ENCODE results near the gene KAT7. TPM values are rescaled to one million over a fixed set of nuclear protein-coding genes. Genes with fewer than 3 reads are reported as not detected.

Gene KAT7
- total RNA-seq, 1 experiment from 2014 or later: 90.6 TPM

DNA sequence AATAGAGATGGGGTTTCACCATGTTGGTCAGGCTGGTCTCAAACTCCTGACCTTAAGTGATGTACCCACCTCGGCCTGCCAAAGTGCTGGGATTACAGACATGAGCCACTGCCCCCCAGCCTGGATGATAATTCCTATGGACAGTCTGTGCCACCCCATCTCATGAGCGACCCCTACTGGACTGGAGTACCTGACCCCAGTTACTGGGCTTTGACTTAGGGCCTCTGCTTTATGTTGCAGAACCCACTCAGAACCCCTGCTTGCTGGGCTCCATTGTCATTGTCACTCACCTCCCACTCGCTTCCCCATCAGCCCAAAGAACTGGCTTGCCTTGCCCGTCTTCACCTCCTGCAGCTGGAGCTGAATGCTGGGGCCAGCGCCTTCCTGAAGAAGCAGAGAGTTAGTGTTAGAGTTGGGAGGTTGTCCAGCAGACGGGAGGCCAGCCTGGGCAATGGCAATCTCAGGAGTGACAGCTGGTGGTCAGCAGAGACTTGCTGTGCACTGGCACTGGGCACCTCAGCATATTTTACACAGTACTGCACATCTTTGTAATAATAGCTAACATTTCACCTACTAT is 55.4 kb downstream of the KAT7 start:
- intact Hi-C loops (cut with micrococcal nuclease; ENCODE audit: unreplicated experiment): no loop called here
- no peaks in the 10 kb centered on the region for H3K27me3 Mint-ChIP-seq (ENCODE audit: unreplicated experiment)
- H3K36me3 Mint-ChIP-seq (ENCODE audit: insufficient read depth, unreplicated experiment): peaks cover 10% of the 10 kb centered on the region
- no peak overlapping the region for H3K27ac Mint-ChIP-seq (ENCODE audit: unreplicated experiment)
- no peak overlapping the region for H3K4me3 Mint-ChIP-seq (ENCODE audit: low read depth, unreplicated experiment)
- peak; percentile 74 for DNase-seq
- CTCF ChIA-PET: interaction anchor here (0.5 to 1.5 kb wide), 2 partner anchors 22 to 145 kb away, joined by 3 to 4 read pairs; no protein-coding TSS in a partner anchor
- TF ChIP-seq, protein P1, sequence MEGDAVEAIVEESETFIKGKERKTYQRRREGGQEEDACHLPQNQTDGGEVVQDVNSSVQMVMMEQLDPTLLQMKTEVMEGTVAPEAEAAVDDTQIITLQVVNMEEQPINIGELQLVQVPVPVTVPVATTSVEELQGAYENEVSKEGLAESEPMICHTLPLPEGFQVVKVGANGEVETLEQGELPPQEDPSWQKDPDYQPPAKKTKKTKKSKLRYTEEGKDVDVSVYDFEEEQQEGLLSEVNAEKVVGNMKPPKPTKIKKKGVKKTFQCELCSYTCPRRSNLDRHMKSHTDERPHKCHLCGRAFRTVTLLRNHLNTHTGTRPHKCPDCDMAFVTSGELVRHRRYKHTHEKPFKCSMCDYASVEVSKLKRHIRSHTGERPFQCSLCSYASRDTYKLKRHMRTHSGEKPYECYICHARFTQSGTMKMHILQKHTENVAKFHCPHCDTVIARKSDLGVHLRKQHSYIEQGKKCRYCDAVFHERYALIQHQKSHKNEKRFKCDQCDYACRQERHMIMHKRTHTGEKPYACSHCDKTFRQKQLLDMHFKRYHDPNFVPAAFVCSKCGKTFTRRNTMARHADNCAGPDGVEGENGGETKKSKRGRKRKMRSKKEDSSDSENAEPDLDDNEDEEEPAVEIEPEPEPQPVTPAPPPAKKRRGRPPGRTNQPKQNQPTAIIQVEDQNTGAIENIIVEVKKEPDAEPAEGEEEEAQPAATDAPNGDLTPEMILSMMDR (IDR thresholded peaks at IDR 0.05; ENCODE audit: unreplicated experiment): peak; percentile 86
- H3K4me1 Mint-ChIP-seq (ENCODE audit: low read depth, unreplicated experiment): no peaks in the 10 kb centered on the region
- no TSS peak for BruUV-seq (replicated peaks)
- H3K9me3 Mint-ChIP-seq (ENCODE audit: low read depth, unreplicated experiment): no peaks in the 10 kb centered on the region

DNA sequence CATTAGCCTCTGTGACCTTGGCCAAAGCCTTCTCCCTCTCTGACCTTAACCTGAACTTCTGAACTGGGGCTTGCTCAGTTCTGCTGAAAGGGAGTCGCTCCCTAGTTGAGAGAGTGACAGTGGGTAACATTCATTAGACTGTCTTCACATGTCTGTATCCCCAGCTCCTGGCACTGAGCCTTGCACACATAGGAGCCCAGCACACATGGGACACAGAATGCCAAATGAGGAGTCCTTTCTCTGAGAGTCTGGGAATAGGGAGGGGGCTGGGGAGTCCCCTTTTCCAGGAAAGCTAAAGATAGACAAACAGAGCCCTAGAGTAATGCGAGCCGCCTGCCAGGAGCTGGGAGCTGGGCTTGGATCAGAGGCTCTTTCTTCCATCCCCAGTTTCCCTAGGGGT is 56.8 kb downstream of the KAT7 start:
- CTCF ChIA-PET: no interaction called here
- no peak for DNase-seq
- no TSS peak for BruUV-seq (replicated peaks)

DNA sequence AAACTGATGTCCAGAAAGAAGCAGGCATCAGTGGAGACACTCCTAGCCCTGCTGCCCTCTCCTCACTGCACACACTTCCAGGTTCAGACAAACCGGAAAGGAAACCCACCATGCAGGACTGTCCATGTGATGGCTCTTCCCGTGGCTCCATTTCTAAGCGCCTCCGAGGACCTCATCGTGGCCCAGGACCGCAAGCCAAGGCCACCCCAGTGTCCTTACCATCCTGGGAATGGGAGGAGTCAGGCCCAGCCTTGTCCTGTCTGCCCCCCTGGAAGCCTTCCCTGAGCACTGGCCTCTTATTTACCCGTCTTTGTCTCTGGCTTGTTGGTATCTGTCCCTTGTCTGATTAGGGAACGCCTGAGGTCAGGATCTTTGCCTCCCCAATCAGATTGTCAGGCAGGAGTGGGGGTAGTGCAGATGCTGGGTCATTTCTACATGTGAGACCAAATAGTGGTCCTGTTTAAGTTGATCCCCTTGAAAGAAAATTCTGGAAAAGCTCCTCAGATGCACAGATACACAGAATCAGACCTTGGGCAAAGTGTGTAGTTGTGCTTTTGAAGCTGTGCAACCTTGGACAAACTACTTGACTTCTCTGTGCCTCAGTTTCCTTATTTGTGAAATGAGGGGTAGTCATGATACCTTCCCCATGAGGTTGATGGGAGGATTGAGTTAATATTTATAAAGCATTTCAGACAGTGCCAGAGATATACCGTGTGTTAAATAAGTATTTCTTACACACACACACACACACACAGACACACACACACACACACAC is 58.6 kb downstream of the KAT7 start:
- no peak for DNase-seq
- TF ChIP-seq, protein P1 (IDR thresholded peaks at IDR 0.05; ENCODE audit: unreplicated experiment): no peak
- H3K4me1 Mint-ChIP-seq (ENCODE audit: low read depth, unreplicated experiment): no peaks in the 10 kb centered on the region
- H3K4me3 Mint-ChIP-seq (ENCODE audit: low read depth, unreplicated experiment): no peak overlapping the region
- peaks cover 24% of the 10 kb centered on the region for H3K36me3 Mint-ChIP-seq (ENCODE audit: insufficient read depth, unreplicated experiment)
- H3K27ac Mint-ChIP-seq (ENCODE audit: unreplicated experiment): no peak overlapping the region
- H3K27me3 Mint-ChIP-seq (ENCODE audit: unreplicated experiment): peaks cover 17% of the 10 kb centered on the region
- no TSS peak for BruUV-seq (replicated peaks)
- intact Hi-C loops (cut with micrococcal nuclease; ENCODE audit: unreplicated experiment): no loop called here
- CTCF ChIA-PET: no interaction called here
- H3K9me3 Mint-ChIP-seq (ENCODE audit: low read depth, unreplicated experiment): no peaks in the 10 kb centered on the region

More for the DNA sequence above, 56.8 kb downstream of the KAT7 start:
- Mint-ChIP-seq H3K27me3 (ENCODE audit: unreplicated experiment) (peaks cover 2% of the 10 kb centered on the region), H3K36me3 (ENCODE audit: insufficient read depth, unreplicated experiment) (peaks cover 11% of the 10 kb centered on the region), H3K9me3 (ENCODE audit: low read depth, unreplicated experiment) (no peaks in the 10 kb centered on the region), H3K27ac (ENCODE audit: unreplicated experiment) (no peak overlapping the region), H3K4me3 (ENCODE audit: low read depth, unreplicated experiment) (no peak overlapping the region), H3K4me1 (ENCODE audit: low read depth, unreplicated experiment) (no peaks in the 10 kb centered on the region)
- intact Hi-C loops (cut with micrococcal nuclease; ENCODE audit: unreplicated experiment): no loop called here
- TF ChIP-seq, protein P1 (IDR thresholded peaks at IDR 0.05; ENCODE audit: unreplicated experiment): no peak

DNA sequence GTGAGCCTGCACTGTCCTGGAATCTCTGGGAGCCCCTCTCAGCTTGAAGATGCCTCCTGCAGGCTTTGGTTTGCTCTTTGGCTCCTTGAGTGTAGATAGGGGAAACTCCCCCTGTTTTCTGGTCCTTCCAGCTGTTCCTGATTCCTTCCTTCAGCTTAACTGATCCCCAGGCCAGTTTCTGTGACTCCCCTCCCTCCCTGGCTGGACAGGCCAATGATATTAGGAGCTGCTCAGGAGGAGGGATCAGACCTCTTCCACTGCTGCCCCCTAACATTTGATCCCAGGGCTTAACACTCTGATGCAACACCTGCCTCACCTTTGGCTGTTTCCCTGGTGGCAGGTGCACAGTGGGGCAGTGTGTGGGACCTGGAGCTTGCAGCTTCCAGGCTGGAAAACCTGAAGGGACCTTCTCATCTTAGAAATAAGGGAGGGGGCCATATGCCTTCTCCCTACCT is 59.6 kb downstream of the KAT7 start, which contains the start of gene TAC4:
TSS of gene TAC4 (minus strand) at position 51 of the 455 bp plus-strand sequence. CDS start 52 bp downstream, outside the sequence.
- no TSS peak for BruUV-seq (replicated peaks)
- CTCF ChIA-PET: no interaction called here
- no peak for DNase-seq
- TF ChIP-seq, protein P1 (IDR thresholded peaks at IDR 0.05; ENCODE audit: unreplicated experiment): no peak
- Mint-ChIP-seq H3K27me3 (ENCODE audit: unreplicated experiment) (peaks cover 27% of the 10 kb centered on the region), H3K36me3 (ENCODE audit: insufficient read depth, unreplicated experiment) (peaks cover 24% of the 10 kb centered on the region), H3K27ac (ENCODE audit: unreplicated experiment) (no peak within 1 kb of the TSS), H3K4me3 (ENCODE audit: low read depth, unreplicated experiment) (no peak within 1 kb of the TSS), H3K9me3 (ENCODE audit: low read depth, unreplicated experiment) (no peaks in the 10 kb centered on the region), H3K4me1 (ENCODE audit: low read depth, unreplicated experiment) (no peaks in the 10 kb centered on the region)
- intact Hi-C loops (cut with micrococcal nuclease; ENCODE audit: unreplicated experiment): no loop called here
